IMR-90 (cell line): Measurements from ENCODE around the gene RIMBP2. TPM values are rescaled to one million over a fixed set of nuclear protein-coding genes. Genes with fewer than 3 reads are reported as not detected.

Experiments used
- ATAC-seq: fragments of 200-7000 bp; cut with Tn5 transposase; 2 replicates; pipeline ENCODE4 v1.9.1; 2020; ENCODE audit warnings: low read depth, mild to moderate bottlenecking, moderate library complexity
- BruUV-seq: library from RNA; stranded (reverse); fragments of 400-500 nt; replicated peaks from 2 replicates; lab custom pipeline; 2021; lab: Mats Ljungman, UMichigan
- CTCF ChIA-PET: fragments of 300-600 bp; formaldehyde crosslinking; extraction: SDS; loops from one replicate; lab custom pipeline; 2021; ENCODE audit warnings: antibody characterized with exemption; lab: Yijun Ruan, JAX
- POLR2A ChIA-PET: fragments of 300-600 bp; sonication (Branson Sonifier 250); formaldehyde crosslinking; loops from one replicate; lab custom pipeline; 2022; ENCODE audit warnings: antibody characterized with exemption; ENCODE audit not compliant: unreplicated experiment; lab: Charles Lee
- DNase-seq: peaks from one replicate; pipeline ENCODE4 v3.0.0; 2013
- H2AFZ ChIP-seq: replicated peaks from 2 replicates; pipeline ENCODE3; 2013; ENCODE audit warnings: low read length, mild to moderate bottlenecking; ENCODE audit not compliant: poor library complexity
- H2AK5ac ChIP-seq: 2 replicates; pipeline ENCODE4 v1.6.1; 2013; ENCODE audit warnings: low read depth, low read length, inconsistent platforms
- H2AK9ac ChIP-seq: replicated peaks from 2 replicates; pipeline ENCODE3; 2013; ENCODE audit warnings: mild to moderate bottlenecking, low read depth, low read length, moderate library complexity; ENCODE audit not compliant: poor library complexity
- H2BK120ac ChIP-seq: 2 replicates; pipeline ENCODE4 v1.6.1; 2013; ENCODE audit warnings: low read depth, low read length, inconsistent platforms
- H2BK15ac ChIP-seq: 3 replicates; pipeline ENCODE4 v1.6.1; 2013; ENCODE audit warnings: low read depth, low read length, inconsistent platforms
- H2BK20ac ChIP-seq: 2 replicates; pipeline ENCODE4 v1.6.1; 2013; ENCODE audit warnings: low read depth, mild to moderate bottlenecking, inconsistent platforms, low read length, moderate library complexity
- H2BK5ac ChIP-seq: 2 replicates; pipeline ENCODE4 v1.6.1; 2013; ENCODE audit warnings: mild to moderate bottlenecking, low read depth, low read length, inconsistent platforms; ENCODE audit not compliant: poor library complexity, severe bottlenecking
- H3K14ac ChIP-seq: replicated peaks from 2 replicates; pipeline ENCODE4 v1.6.1; 2013; ENCODE audit warnings: low read depth, low read length, inconsistent platforms
- H3K18ac ChIP-seq: 2 replicates; pipeline ENCODE4 v1.6.1; 2013; ENCODE audit warnings: low read depth, low read length, control low read depth
- H3K23ac ChIP-seq: 2 replicates; pipeline ENCODE4 v1.6.1; 2013; ENCODE audit warnings: low read depth, low read length, inconsistent platforms
- H3K27ac ChIP-seq: 2 replicates; pipeline ENCODE4 v1.5.1; 2013; ENCODE audit warnings: mild to moderate bottlenecking, control low read depth, low read length; ENCODE audit not compliant: insufficient read depth
- H3K27me3 ChIP-seq: 2 replicates; pipeline ENCODE4 v1.6.1; 2013; ENCODE audit warnings: low read length; ENCODE audit not compliant: control insufficient read depth, insufficient read depth
- H3K36me3 ChIP-seq: 2 replicates; pipeline ENCODE4 v1.6.1; 2013; ENCODE audit warnings: low read length, mixed read lengths; ENCODE audit not compliant: control insufficient read depth, insufficient read depth
- H3K4ac ChIP-seq: 2 replicates; pipeline ENCODE4 v1.6.1; 2013; ENCODE audit warnings: low read depth, low read length, inconsistent platforms
- H3K4me1 ChIP-seq: 2 replicates; pipeline ENCODE4 v1.6.1; 2013; ENCODE audit warnings: low read length, mixed read lengths; ENCODE audit not compliant: control insufficient read depth, insufficient read depth
- H3K4me2 ChIP-seq: 2 replicates; pipeline ENCODE4 v1.6.1; 2013; ENCODE audit warnings: low read depth, mild to moderate bottlenecking, control low read depth, low read length, moderate library complexity
- H3K4me3 ChIP-seq: 2 replicates; pipeline ENCODE4 v1.5.1; 2013; ENCODE audit warnings: low read depth, mild to moderate bottlenecking, control low read depth, low read length, moderate library complexity; ENCODE audit not compliant: insufficient read depth
- H3K56ac ChIP-seq: 2 replicates; pipeline ENCODE4 v1.6.1; 2013; ENCODE audit warnings: low read length, inconsistent platforms; ENCODE audit not compliant: insufficient read depth; ENCODE audit errors: extremely low read depth
- H3K79me1 ChIP-seq, 2 experiments: 2 replicates each; pipeline ENCODE4 v1.6.1; 2013; ENCODE audit warnings: low read length in 2 of 2, inconsistent platforms in 1 of 2, low read depth in 1 of 2
- H3K9ac ChIP-seq: 2 replicates; pipeline ENCODE4 v1.6.1; 2013; ENCODE audit warnings: low read depth, low read length, control low read depth
- H3K9me1 ChIP-seq: 2 replicates; pipeline ENCODE4 v1.6.1; 2013; ENCODE audit warnings: low read length, inconsistent platforms; ENCODE audit not compliant: insufficient read depth
- H3K9me3 ChIP-seq: 2 replicates; pipeline ENCODE4 v1.6.1; 2013; ENCODE audit warnings: low read length; ENCODE audit not compliant: control insufficient read depth, insufficient read depth
- H4K20me1 ChIP-seq: 2 replicates; pipeline ENCODE4 v1.6.1; 2013; ENCODE audit warnings: low read length, inconsistent platforms; ENCODE audit not compliant: insufficient read depth
- H4K5ac ChIP-seq: 2 replicates; pipeline ENCODE4 v1.6.1; 2013; ENCODE audit warnings: mild to moderate bottlenecking, low read depth, low read length, control low read depth
- H4K8ac ChIP-seq, 2 experiments: 2 replicates each; pipeline ENCODE4 v1.6.1; 2013; ENCODE audit warnings: low read depth in 2 of 2, low read length in 2 of 2, control low read depth in 1 of 2, inconsistent platforms in 1 of 2
- H4K91ac ChIP-seq: 2 replicates; pipeline ENCODE4 v1.6.1; 2013; ENCODE audit warnings: low read depth, low read length, inconsistent platforms; ENCODE audit not compliant: insufficient read depth
- BHLHE40 ChIP-seq: fragments of 150-350 bp; IDR thresholded peaks from 2 replicates; pipeline ENCODE4 v1.6.1; 2016; ENCODE audit warnings: mild to moderate bottlenecking, low read depth, low read length
- CEBPB ChIP-seq: IDR thresholded peaks from 2 replicates; pipeline ENCODE4 v1.6.1; 2012; ENCODE audit warnings: low read depth, low read length, improper control_type of control experiment
- CHD1 ChIP-seq: IDR thresholded peaks from 2 replicates; pipeline ENCODE4 v1.6.1; 2012; ENCODE audit warnings: low read depth, low read length, improper control_type of control experiment
- FOS ChIP-seq: fragments of 150-350 bp; IDR thresholded peaks from 2 replicates; pipeline ENCODE4 v1.6.1; 2016; ENCODE audit warnings: low read depth, low read length
- MAFK ChIP-seq: IDR thresholded peaks from 2 replicates; pipeline ENCODE4 v1.6.1; 2012; ENCODE audit warnings: low read depth, low read length, improper control_type of control experiment
- MAZ ChIP-seq: IDR thresholded peaks from 2 replicates; pipeline ENCODE4 v1.6.1; 2012; ENCODE audit warnings: low read depth, mild to moderate bottlenecking, low read length, improper control_type of control experiment, moderate library complexity, borderline replicate concordance
- MXI1 ChIP-seq: IDR thresholded peaks from 2 replicates; pipeline ENCODE4 v1.6.1; 2012; ENCODE audit warnings: low read depth, mild to moderate bottlenecking, low read length, moderate library complexity, borderline replicate concordance
- NFE2L2 ChIP-seq: fragments of 150-350 bp; IDR thresholded peaks from 2 replicates; pipeline ENCODE4 v1.6.1; 2016; ENCODE audit warnings: low read depth, mild to moderate bottlenecking, low read length
- POLR2A ChIP-seq: IDR thresholded peaks from 2 replicates; pipeline ENCODE4 v1.6.1; 2012; ENCODE audit warnings: mild to moderate bottlenecking, low read depth, low read length
- RAD21 ChIP-seq: IDR thresholded peaks from 2 replicates; pipeline ENCODE4 v1.6.1; 2012; ENCODE audit warnings: low read length, improper control_type of control experiment
- RCOR1 ChIP-seq: IDR thresholded peaks from 2 replicates; pipeline ENCODE4 v1.6.1; 2012; ENCODE audit warnings: mild to moderate bottlenecking, low read length, improper control_type of control experiment; ENCODE audit not compliant: insufficient replicate concordance
- RFX5 ChIP-seq: IDR thresholded peaks from 2 replicates; pipeline ENCODE4 v1.8.0; 2012; ENCODE audit warnings: low read depth, mild to moderate bottlenecking, low read length, moderate library complexity
- SMC3 ChIP-seq: fragments of 150-350 bp; IDR thresholded peaks from 2 replicates; pipeline ENCODE4 v1.6.1; 2016; ENCODE audit warnings: low read depth, mild to moderate bottlenecking, antibody characterized with exemption, low read length, moderate library complexity
- WGBS, 2 experiments: methylation state at CpG; one replicate each; pipeline versions ENCODE4 v1.1.5 to v1.1.7; 2013; ENCODE audit warnings: missing lambda C conversion rate in 2 of 2; ENCODE audit not compliant: insufficient read length in 1 of 2; ENCODE audit errors: extremely low coverage in 2 of 2; 5-methylcytosine and 5-hydroxymethylcytosine counted together
- dilution Hi-C: fragments of 300-500 bp; cut with HindIII; formaldehyde crosslinking; loops from one replicate; pipeline ENCODE4 v1.14.3; 2018; ENCODE audit warnings: low sequenced_read_pairs; ENCODE audit not compliant: unreplicated experiment
- in situ Hi-C: fragments of 300-500 bp; cut with MboI; formaldehyde crosslinking; loops from 3 replicates; pipeline ENCODE4 v1.14.3; 2019; ENCODE audit warnings: low sequenced_read_pairs, inconsistent platforms, mixed read lengths
- intact Hi-C: fragments of 100-400 bp; cut with micrococcal nuclease; formaldehyde crosslinking; loops from 2 replicates; pipeline ENCODE4 v1.10.0; 2022
- polyA plus RNA-seq, 3 experiments: library from polyadenylated mRNA; depleted of rRNA; stranded (reverse); fragments of >200 nt; gene quantifications; 2 replicates each; pipeline ENCODE4 v1.2.3, GENCODE V29; 2012; ENCODE audit warnings: low replicate concordance in 1 of 3
- total RNA-seq: library from RNA; depleted of rRNA; stranded (reverse); fragments of >200 nt; gene quantifications from 2 replicates; pipeline ENCODE4 v1.2.3, GENCODE V29; 2012
- TF ChIP-seq, protein P1 (sequence below): conservative IDR thresholded peaks from 2 replicates; pipeline ENCODE4 v1.5.1; 2012; ENCODE audit warnings: mild to moderate bottlenecking, low read depth, low read length, improper control_type of control experiment
- TF ChIP-seq, protein P2 (sequence below): fragments of 150-350 bp; IDR thresholded peaks from 2 replicates; pipeline ENCODE4 v1.6.1; 2017; ENCODE audit warnings: mild to moderate bottlenecking, antibody characterized with exemption, low read length, low read depth
- TF ChIP-seq, protein P3 (sequence below): fragments of 150-350 bp; IDR thresholded peaks from 2 replicates; pipeline ENCODE4 v1.6.1; 2016; ENCODE audit warnings: low read depth, mild to moderate bottlenecking, low read length, moderate library complexity, borderline replicate concordance

Gene RIMBP2
- total and polyA plus RNA-seq, 2 of the 4 experiments (the other 2 are of a cell fraction), result not detected

DNA sequence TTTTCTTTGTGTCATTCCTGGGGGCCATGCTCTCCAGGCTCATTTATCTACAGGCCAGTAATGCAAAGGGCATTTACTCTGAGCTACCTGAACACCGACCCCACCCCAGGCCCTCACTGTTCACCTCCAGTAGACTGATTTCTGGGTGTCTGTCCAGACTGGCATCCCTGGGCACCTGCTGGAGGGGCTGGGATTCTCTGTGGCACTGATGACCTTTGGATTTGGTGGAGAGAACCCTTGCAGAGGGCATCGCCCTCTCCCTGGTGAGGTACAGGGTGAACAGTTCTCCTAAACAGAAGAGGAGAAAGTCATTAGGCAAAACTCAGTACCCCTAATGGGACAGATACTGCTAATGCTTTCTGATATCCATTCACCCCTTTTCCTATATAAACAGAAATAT, 27.1 kb upstream of the RIMBP2 start:
- Histone ChIP-seq H2AK5ac (no peak overlapping the region), H2BK20ac (no peak overlapping the region), H2BK120ac (no peak overlapping the region), H2AK9ac (no peak overlapping the region), H2BK5ac (no peak overlapping the region), H2BK15ac (no peak overlapping the region), H3K27ac (no peak overlapping the region), H3K9me3 (peaks cover 12% of the 10 kb centered on the region; the same call in 1 of the 2 replicates), H2AFZ (no peak overlapping the region), H3K56ac (no peak overlapping the region), H3K9ac (no peak overlapping the region), H3K27me3 (no peaks in the 10 kb centered on the region), H3K23ac (no peak overlapping the region), H3K14ac (no peak overlapping the region), H4K20me1 (no peaks in the 10 kb centered on the region), H3K36me3 (no peaks in the 10 kb centered on the region), H3K4me2 (no peak overlapping the region), H3K4me3 (no peak overlapping the region), H4K91ac (no peak overlapping the region), H4K8ac (no peak overlapping the region), H3K18ac (no peak overlapping the region), H4K5ac (no peak overlapping the region), H3K4ac (no peak overlapping the region), H3K79me1 (no peaks in the 10 kb centered on the region), H3K4me1 (no peaks in the 10 kb centered on the region), H3K9me1 (no peaks in the 10 kb centered on the region)
- WGBS, 2 experiments, result no CpG with 5 or more reads among the region's 2 CpGs
- BruUV-seq, result no TSS peak
- in situ Hi-C loops (loop anchor here (25.0 kb wide), 2 partner anchors 706 to 1956 kb away; no protein-coding TSS in a partner anchor), dilution Hi-C loops (no loop called here), intact Hi-C loops (no loop called here)
- CTCF ChIA-PET, result no interaction called here
- POLR2A ChIA-PET, result no interaction called here
- TF ChIP-seq RCOR1, result no peak
- TF ChIP-seq RFX5, result no peak
- no peak for TF ChIP-seq BHLHE40
- no peak for TF ChIP-seq MAFK
- TF ChIP-seq POLR2A, result no peak
- TF ChIP-seq CHD1, result no peak
- no peak for TF ChIP-seq NFE2L2
- TF ChIP-seq, protein P1, sequence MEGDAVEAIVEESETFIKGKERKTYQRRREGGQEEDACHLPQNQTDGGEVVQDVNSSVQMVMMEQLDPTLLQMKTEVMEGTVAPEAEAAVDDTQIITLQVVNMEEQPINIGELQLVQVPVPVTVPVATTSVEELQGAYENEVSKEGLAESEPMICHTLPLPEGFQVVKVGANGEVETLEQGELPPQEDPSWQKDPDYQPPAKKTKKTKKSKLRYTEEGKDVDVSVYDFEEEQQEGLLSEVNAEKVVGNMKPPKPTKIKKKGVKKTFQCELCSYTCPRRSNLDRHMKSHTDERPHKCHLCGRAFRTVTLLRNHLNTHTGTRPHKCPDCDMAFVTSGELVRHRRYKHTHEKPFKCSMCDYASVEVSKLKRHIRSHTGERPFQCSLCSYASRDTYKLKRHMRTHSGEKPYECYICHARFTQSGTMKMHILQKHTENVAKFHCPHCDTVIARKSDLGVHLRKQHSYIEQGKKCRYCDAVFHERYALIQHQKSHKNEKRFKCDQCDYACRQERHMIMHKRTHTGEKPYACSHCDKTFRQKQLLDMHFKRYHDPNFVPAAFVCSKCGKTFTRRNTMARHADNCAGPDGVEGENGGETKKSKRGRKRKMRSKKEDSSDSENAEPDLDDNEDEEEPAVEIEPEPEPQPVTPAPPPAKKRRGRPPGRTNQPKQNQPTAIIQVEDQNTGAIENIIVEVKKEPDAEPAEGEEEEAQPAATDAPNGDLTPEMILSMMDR, result no peak
- no peak for TF ChIP-seq SMC3
- no peak for TF ChIP-seq CEBPB
- TF ChIP-seq FOS, result no peak
- no peak for TF ChIP-seq RAD21
- no peak for TF ChIP-seq MXI1
- no peak for TF ChIP-seq MAZ
- TF ChIP-seq, protein P2, sequence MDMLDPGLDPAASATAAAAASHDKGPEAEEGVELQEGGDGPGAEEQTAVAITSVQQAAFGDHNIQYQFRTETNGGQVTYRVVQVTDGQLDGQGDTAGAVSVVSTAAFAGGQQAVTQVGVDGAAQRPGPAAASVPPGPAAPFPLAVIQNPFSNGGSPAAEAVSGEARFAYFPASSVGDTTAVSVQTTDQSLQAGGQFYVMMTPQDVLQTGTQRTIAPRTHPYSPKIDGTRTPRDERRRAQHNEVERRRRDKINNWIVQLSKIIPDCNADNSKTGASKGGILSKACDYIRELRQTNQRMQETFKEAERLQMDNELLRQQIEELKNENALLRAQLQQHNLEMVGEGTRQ, result no peak
- TF ChIP-seq, protein P3, sequence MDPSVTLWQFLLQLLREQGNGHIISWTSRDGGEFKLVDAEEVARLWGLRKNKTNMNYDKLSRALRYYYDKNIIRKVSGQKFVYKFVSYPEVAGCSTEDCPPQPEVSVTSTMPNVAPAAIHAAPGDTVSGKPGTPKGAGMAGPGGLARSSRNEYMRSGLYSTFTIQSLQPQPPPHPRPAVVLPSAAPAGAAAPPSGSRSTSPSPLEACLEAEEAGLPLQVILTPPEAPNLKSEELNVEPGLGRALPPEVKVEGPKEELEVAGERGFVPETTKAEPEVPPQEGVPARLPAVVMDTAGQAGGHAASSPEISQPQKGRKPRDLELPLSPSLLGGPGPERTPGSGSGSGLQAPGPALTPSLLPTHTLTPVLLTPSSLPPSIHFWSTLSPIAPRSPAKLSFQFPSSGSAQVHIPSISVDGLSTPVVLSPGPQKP, result no peak
- ATAC-seq, result no peak
- no peak for DNase-seq
